Panc1 (cell line): Measurements from ENCODE around the gene ACER3. TPM values are rescaled to one million over a fixed set of nuclear protein-coding genes. Genes with fewer than 3 reads are reported as not detected.
A peak's percentile ranks its signal among the peaks of the same experiment; 100 is the strongest.

Source experiments
- ATAC-seq: fragments of 200-7000 bp; cut with Tn5 transposase; 2 replicates; pipeline ENCODE4 v1.9.1; 2020; ENCODE audit warnings: mild to moderate bottlenecking, moderate library complexity
- BruUV-seq: library from RNA; stranded (reverse); fragments of 400-500 nt; replicated peaks from 2 replicates; lab custom pipeline; 2021; lab: Mats Ljungman, UMichigan
- CTCF ChIA-PET: fragments of 300-600 bp; sonication (Branson Sonifier 250); formaldehyde crosslinking; loops from one replicate; lab custom pipeline; 2022; ENCODE audit warnings: antibody characterized with exemption; lab: Charles Lee
- POLR2A ChIA-PET: fragments of 300-600 bp; sonication (Branson Sonifier 250); formaldehyde crosslinking; loops from one replicate; lab custom pipeline; 2022; ENCODE audit warnings: antibody characterized with exemption; lab: Charles Lee
- DNase-seq: peaks from one replicate; pipeline ENCODE4 v3.0.0-alpha.2; 2010; ENCODE audit warnings: low read depth, low spot score
- H3K27ac ChIP-seq: 2 replicates; pipeline ENCODE4 v1.5.1; 2011; ENCODE audit warnings: mild to moderate bottlenecking, low read length, inconsistent platforms
- H3K27me3 ChIP-seq: fragments of 200-500 bp; sonication (Bioruptor generic); 2 replicates; pipeline ENCODE4 v1.6.0; 2014; ENCODE audit warnings: low read length, inconsistent platforms; ENCODE audit not compliant: control insufficient read depth, insufficient read depth
- H3K36me3 ChIP-seq: fragments of 200-500 bp; sonication (Bioruptor generic); 2 replicates; pipeline ENCODE4 v1.5.1; 2014; ENCODE audit warnings: inconsistent platforms, mild to moderate bottlenecking, low read length, moderate library complexity; ENCODE audit not compliant: control insufficient read depth, insufficient read depth
- H3K4me1 ChIP-seq: 2 replicates; pipeline ENCODE4 v1.5.1; 2011; ENCODE audit warnings: inconsistent platforms, mild to moderate bottlenecking, low read length, moderate library complexity; ENCODE audit not compliant: control insufficient read depth, insufficient read depth
- H3K4me3 ChIP-seq, 2 experiments: 2 replicates each; pipeline ENCODE4 v1.5.1; 2011 to 2012; ENCODE audit warnings: low read depth in 2 of 2, low read length in 2 of 2, mild to moderate bottlenecking in 2 of 2, inconsistent platforms in 1 of 2, moderate library complexity in 1 of 2
- H3K9me3 ChIP-seq: fragments of 200-500 bp; sonication (Bioruptor generic); 2 replicates; pipeline ENCODE4 v1.5.1; 2014; ENCODE audit warnings: low read depth, mild to moderate bottlenecking, inconsistent platforms, low read length, moderate library complexity; ENCODE audit not compliant: control insufficient read depth, insufficient read depth
- POLR2AphosphoS5 ChIP-seq: IDR thresholded peaks from 2 replicates; pipeline ENCODE4 v1.6.1; 2012; ENCODE audit warnings: mild to moderate bottlenecking, low read depth, low read length, moderate library complexity
- SIN3A ChIP-seq: IDR thresholded peaks from 2 replicates; pipeline ENCODE4 v1.6.1; 2012; ENCODE audit warnings: low read depth, mild to moderate bottlenecking, low read length, moderate library complexity, borderline replicate concordance; ENCODE audit not compliant: insufficient read depth
- TCF7L2 ChIP-seq: IDR thresholded peaks from 2 replicates; pipeline ENCODE4 v1.6.1; 2011; ENCODE audit warnings: mild to moderate bottlenecking, low read depth, low read length, inconsistent platforms
- in situ Hi-C: cut with HindIII; loops from 2 replicates; pipeline ENCODE4 v1.10.0; 2016; ENCODE audit warnings: low sequenced_read_pairs, low pct_unique_long_range_greater_than_20kb
- intact Hi-C: fragments of 100-400 bp; cut with micrococcal nuclease; formaldehyde crosslinking; loops from one replicate; pipeline ENCODE4 v1.10.0; 2022; ENCODE audit not compliant: unreplicated experiment
- total RNA-seq: library from RNA; stranded (reverse); gene quantifications from one replicate; pipeline ENCODE4 v1.2.1, GENCODE V29; 2021; ENCODE audit not compliant: unreplicated experiment
- TF ChIP-seq, protein P1 (sequence below), 2 experiments: IDR thresholded peaks; 2 replicates each; pipeline ENCODE4 v1.6.1; 2011 to 2012; ENCODE audit warnings: low read depth in 2 of 2, control low read depth in 1 of 2, low read length in 1 of 2, mild to moderate bottlenecking in 1 of 2, moderate library complexity in 1 of 2; ENCODE audit not compliant: insufficient read depth in 1 of 2
- TF ChIP-seq, protein P2 (sequence below): fragments of 450-650 bp; IDR thresholded peaks from 2 replicates; pipeline ENCODE4 v1.5.1; 2017; ENCODE audit warnings: mild to moderate bottlenecking

ACER3 gene
- total RNA-seq, 1 experiment from 2014 or later = 41.8 TPM

DNA sequence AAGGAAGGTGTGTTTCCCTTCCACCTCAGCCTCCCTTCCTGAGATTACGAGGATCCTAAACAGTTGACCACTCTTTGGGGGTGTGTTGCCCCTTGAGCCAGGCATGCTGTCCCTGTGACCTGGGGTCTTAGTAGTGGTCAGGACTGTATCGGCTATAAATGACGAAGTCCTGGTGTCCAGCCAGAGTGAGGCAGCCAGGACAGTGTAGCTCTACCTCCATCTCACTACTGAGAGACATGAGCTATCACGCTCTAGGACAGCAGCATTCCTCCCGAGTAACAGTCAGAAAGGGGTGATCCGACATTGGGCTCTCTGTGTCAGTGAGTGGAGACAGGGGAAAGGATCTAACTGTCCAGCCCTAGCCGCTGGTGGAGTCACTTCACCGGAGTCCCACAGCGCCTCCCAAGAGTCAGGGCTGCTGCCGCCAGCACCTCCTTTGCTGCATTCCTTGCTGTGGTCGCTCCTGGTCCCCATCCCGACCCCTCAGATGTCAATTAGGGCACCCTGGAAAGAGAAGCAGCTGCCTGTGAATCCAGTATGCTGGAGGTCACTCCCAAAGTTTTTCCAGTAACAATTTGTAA is 170.2 kb downstream of the ACER3 start:
- peaks cover 7% of the 10 kb centered on the region for H3K4me1 ChIP-seq
- intact Hi-C loops = no loop called here
- no peaks in the 10 kb centered on the region for H3K9me3 ChIP-seq
- POLR2A ChIA-PET = no interaction called here
- no peak overlapping the region for H3K27ac ChIP-seq
- DNase-seq (no peak), ATAC-seq (peak; percentile 35; the same call in 1 of the 2 replicates)
- TF ChIP-seq, protein P1, sequence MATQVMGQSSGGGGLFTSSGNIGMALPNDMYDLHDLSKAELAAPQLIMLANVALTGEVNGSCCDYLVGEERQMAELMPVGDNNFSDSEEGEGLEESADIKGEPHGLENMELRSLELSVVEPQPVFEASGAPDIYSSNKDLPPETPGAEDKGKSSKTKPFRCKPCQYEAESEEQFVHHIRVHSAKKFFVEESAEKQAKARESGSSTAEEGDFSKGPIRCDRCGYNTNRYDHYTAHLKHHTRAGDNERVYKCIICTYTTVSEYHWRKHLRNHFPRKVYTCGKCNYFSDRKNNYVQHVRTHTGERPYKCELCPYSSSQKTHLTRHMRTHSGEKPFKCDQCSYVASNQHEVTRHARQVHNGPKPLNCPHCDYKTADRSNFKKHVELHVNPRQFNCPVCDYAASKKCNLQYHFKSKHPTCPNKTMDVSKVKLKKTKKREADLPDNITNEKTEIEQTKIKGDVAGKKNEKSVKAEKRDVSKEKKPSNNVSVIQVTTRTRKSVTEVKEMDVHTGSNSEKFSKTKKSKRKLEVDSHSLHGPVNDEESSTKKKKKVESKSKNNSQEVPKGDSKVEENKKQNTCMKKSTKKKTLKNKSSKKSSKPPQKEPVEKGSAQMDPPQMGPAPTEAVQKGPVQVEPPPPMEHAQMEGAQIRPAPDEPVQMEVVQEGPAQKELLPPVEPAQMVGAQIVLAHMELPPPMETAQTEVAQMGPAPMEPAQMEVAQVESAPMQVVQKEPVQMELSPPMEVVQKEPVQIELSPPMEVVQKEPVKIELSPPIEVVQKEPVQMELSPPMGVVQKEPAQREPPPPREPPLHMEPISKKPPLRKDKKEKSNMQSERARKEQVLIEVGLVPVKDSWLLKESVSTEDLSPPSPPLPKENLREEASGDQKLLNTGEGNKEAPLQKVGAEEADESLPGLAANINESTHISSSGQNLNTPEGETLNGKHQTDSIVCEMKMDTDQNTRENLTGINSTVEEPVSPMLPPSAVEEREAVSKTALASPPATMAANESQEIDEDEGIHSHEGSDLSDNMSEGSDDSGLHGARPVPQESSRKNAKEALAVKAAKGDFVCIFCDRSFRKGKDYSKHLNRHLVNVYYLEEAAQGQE (IDR thresholded peaks at IDR 0.05; ENCODE audit: insufficient read depth in 1 of 2, low read depth in 2 of 2, low read length in 1 of 2) = no peak
- TF ChIP-seq SIN3A (no peak), POLR2AphosphoS5 (no peak), TCF7L2 (no peak)
- TF ChIP-seq, protein P2, sequence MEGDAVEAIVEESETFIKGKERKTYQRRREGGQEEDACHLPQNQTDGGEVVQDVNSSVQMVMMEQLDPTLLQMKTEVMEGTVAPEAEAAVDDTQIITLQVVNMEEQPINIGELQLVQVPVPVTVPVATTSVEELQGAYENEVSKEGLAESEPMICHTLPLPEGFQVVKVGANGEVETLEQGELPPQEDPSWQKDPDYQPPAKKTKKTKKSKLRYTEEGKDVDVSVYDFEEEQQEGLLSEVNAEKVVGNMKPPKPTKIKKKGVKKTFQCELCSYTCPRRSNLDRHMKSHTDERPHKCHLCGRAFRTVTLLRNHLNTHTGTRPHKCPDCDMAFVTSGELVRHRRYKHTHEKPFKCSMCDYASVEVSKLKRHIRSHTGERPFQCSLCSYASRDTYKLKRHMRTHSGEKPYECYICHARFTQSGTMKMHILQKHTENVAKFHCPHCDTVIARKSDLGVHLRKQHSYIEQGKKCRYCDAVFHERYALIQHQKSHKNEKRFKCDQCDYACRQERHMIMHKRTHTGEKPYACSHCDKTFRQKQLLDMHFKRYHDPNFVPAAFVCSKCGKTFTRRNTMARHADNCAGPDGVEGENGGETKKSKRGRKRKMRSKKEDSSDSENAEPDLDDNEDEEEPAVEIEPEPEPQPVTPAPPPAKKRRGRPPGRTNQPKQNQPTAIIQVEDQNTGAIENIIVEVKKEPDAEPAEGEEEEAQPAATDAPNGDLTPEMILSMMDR = no peak; the same call in 1 of the 2 replicates
- no peaks in the 10 kb centered on the region for H3K36me3 ChIP-seq
- in situ Hi-C loops = no loop called here
- BruUV-seq = no TSS peak
- CTCF ChIA-PET = interaction anchor here (0.8 kb wide), 1 partner anchor 15 kb away, joined by 3 read pairs; no protein-coding TSS in a partner anchor
- no peaks in the 10 kb centered on the region for H3K27me3 ChIP-seq
- no peak overlapping the region for H3K4me3 ChIP-seq

DNA sequence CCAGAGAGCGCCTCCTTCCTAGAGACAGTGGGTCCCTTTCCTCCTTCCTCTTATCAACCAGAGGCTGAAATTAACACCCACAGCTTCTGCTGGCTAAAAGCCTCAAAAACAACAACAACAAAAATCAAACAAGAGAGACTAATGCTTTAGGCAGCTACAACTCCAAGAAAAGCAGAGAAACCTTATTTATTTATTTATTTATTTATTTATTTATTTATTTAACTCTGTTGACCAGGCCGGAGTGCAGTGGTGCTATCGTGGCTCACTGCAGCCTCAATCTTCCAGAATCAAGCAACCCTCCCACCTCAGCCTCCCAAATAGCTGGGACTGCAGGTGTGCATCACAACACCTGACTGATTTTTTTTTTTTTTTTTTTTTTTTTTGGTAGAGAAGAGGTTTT is 170.9 kb downstream of the ACER3 start:
- Histone ChIP-seq H3K36me3 (no peaks in the 10 kb centered on the region), H3K9me3 (no peaks in the 10 kb centered on the region), H3K4me1 (peaks cover 13% of the 10 kb centered on the region), H3K27me3 (no peaks in the 10 kb centered on the region), H3K4me3 (no peak overlapping the region), H3K27ac (no peak overlapping the region)
- ChIA-PET POLR2A (no interaction called here), CTCF (interaction anchor here (0.6 kb wide), 1 partner anchor 197 kb away, joined by 4 read pairs; no protein-coding TSS in a partner anchor)
- BruUV-seq = no TSS peak
- in situ Hi-C loops = no loop called here
- no peak for TF ChIP-seq POLR2AphosphoS5
- TF ChIP-seq, protein P2 = no peak
- ATAC-seq (no peak), DNase-seq (no peak)
- intact Hi-C loops = no loop called here
